ENCODE measurements around the gene ATXN7L1.

DNA sequence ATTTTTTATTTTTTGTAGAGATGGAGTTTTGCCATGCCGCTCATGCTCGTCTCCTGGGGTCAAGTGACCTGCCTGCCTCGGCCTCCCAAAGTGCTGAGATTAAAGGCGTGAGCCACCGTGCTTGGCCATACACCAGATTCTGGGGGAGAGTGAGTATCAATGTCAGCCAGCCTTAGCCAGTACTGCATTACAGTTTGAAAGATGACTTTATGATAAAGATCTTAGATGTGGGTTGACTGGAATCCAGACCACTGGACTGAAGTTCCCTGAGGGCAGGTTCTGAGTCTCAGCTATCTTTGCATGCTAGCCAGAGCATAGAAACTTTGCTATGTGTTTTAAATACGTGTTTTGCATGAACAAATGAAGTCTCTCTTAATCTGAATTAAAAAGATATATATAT is 177.9 kb downstream of the ATXN7L1 start:
- no peak for TF ChIP-seq POLR2AphosphoS5 (IDR thresholded peaks at IDR 0.05)
- TF ChIP-seq, protein P1, sequence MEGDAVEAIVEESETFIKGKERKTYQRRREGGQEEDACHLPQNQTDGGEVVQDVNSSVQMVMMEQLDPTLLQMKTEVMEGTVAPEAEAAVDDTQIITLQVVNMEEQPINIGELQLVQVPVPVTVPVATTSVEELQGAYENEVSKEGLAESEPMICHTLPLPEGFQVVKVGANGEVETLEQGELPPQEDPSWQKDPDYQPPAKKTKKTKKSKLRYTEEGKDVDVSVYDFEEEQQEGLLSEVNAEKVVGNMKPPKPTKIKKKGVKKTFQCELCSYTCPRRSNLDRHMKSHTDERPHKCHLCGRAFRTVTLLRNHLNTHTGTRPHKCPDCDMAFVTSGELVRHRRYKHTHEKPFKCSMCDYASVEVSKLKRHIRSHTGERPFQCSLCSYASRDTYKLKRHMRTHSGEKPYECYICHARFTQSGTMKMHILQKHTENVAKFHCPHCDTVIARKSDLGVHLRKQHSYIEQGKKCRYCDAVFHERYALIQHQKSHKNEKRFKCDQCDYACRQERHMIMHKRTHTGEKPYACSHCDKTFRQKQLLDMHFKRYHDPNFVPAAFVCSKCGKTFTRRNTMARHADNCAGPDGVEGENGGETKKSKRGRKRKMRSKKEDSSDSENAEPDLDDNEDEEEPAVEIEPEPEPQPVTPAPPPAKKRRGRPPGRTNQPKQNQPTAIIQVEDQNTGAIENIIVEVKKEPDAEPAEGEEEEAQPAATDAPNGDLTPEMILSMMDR (IDR thresholded peaks at IDR 0.05): no peak
- TF ChIP-seq POLR2A (IDR thresholded peaks at IDR 0.05): no peak
- no peak for TF ChIP-seq EP300 (IDR thresholded peaks at IDR 0.05)
